Keratinocyte (primary cell): ENCODE data around the gene ADAMTS16. TPM values are rescaled to one million over a fixed set of nuclear protein-coding genes. Genes with fewer than 3 reads are reported as not detected.

Experiments
- DNase-seq: peaks from one replicate; pipeline ENCODE4 v3.0.0-alpha.2; 2011; ENCODE audit warnings: low read depth, missing footprints, low spot score
- FAIRE-seq: peaks from 2 replicates; lab custom pipeline; 2011; peaks lifted over from hg19 to GRCh38; lab: Jason Lieb, UNC
- H2AFZ ChIP-seq: 2 replicates; pipeline ENCODE4 v1.6.0; 2012; ENCODE audit warnings: low read length, control low read depth, inconsistent platforms; ENCODE audit not compliant: control insufficient read depth
- H3K27ac ChIP-seq: 2 replicates; pipeline ENCODE4 v1.5.1; 2011; ENCODE audit warnings: low read length; ENCODE audit not compliant: control insufficient read depth, insufficient read depth
- H3K27me3 ChIP-seq: 3 replicates; pipeline ENCODE4 v1.6.0; 2011; ENCODE audit warnings: low read length; ENCODE audit not compliant: control insufficient read depth, insufficient read depth; ENCODE audit errors: extremely low read depth
- H3K36me3 ChIP-seq, 2 experiments: 2 replicates in 1 of 2; 3 replicates in 1 of 2; pipeline ENCODE4 v1.5.1; 2011; ENCODE audit warnings: low read length in 2 of 2, mild to moderate bottlenecking in 1 of 2; ENCODE audit not compliant: control insufficient read depth in 2 of 2, insufficient read depth in 2 of 2; ENCODE audit errors: extremely low read depth in 1 of 2
- H3K4me1 ChIP-seq: 3 replicates; pipeline ENCODE4 v1.5.1; 2011; ENCODE audit warnings: low read length; ENCODE audit not compliant: control insufficient read depth, insufficient read depth; ENCODE audit errors: extremely low read depth
- H3K4me2 ChIP-seq: 3 replicates; pipeline ENCODE4 v1.6.0; 2011; ENCODE audit warnings: low read depth, low read length; ENCODE audit not compliant: control insufficient read depth, insufficient read depth; ENCODE audit errors: extremely low read depth
- H3K4me3 ChIP-seq, 3 experiments: fragments of 200-600 bp in 1 of 3; sonication (generic) in 1 of 3; 2 replicates in 2 of 3; 3 replicates in 1 of 3; pipeline ENCODE4 v1.5.1; 2011 to 2016; ENCODE audit warnings: low read length in 3 of 3, mild to moderate bottlenecking in 3 of 3, control low read depth in 2 of 3, inconsistent platforms in 1 of 3, low read depth in 1 of 3, mixed read lengths in 1 of 3, mixed run types in 1 of 3, moderate library complexity in 1 of 3; ENCODE audit not compliant: control insufficient read depth in 2 of 3, insufficient read depth in 2 of 3; ENCODE audit errors: extremely low read depth in 1 of 3
- H3K79me2 ChIP-seq: 2 replicates; pipeline ENCODE4 v1.6.0; 2012; ENCODE audit warnings: low read length; ENCODE audit not compliant: control insufficient read depth, insufficient read depth
- H3K9ac ChIP-seq: 3 replicates; pipeline ENCODE4 v1.6.0; 2011; ENCODE audit warnings: low read length; ENCODE audit not compliant: control insufficient read depth, insufficient read depth; ENCODE audit errors: extremely low read depth
- H3K9me1 ChIP-seq: 3 replicates; pipeline ENCODE4 v1.6.0; 2011; ENCODE audit warnings: low read length; ENCODE audit not compliant: control insufficient read depth, insufficient read depth; ENCODE audit errors: extremely low read depth
- H3K9me3 ChIP-seq: 2 replicates; pipeline ENCODE4 v1.5.1; 2012; ENCODE audit warnings: low read depth, low read length; ENCODE audit not compliant: control insufficient read depth
- H4K20me1 ChIP-seq: 3 replicates; pipeline ENCODE4 v1.6.0; 2011; ENCODE audit warnings: low read length; ENCODE audit not compliant: control insufficient read depth, insufficient read depth; ENCODE audit errors: extremely low read depth
- EZH2 ChIP-seq: IDR thresholded peaks from one replicate; pipeline ENCODE4 v1.6.1; 2012; ENCODE audit warnings: inconsistent platforms, mild to moderate bottlenecking, low read length, moderate library complexity
- dilution Hi-C: fragments of 300-500 bp; cut with MboI; formaldehyde crosslinking; loops from one replicate; pipeline ENCODE4 v1.7.0; 2020; ENCODE audit warnings: low sequenced_read_pairs; ENCODE audit not compliant: extremely low pct_ligation_motif_present
- polyA plus RNA-seq, 5 experiments: library from polyadenylated mRNA; depleted of rRNA in 3 of 5; stranded (reverse) in 3 of 5; stranded (forward) in 1 of 5; unstranded in 1 of 5; fragments of >200 nt; gene quantifications; 1 replicate in 1 of 5; 2 replicates in 3 of 5; 3 replicates in 1 of 5; pipeline versions ENCODE4 v1.2.1 to v1.2.3, GENCODE V29; 2011 to 2012; ENCODE audit warnings: missing spikeins in 2 of 5, low read depth in 1 of 5, low replicate concordance in 1 of 5
- TF ChIP-seq, protein P1 (sequence below), 3 experiments: IDR thresholded peaks in 1 of 3; conservative IDR thresholded peaks in 1 of 3; optimal IDR thresholded peaks in 1 of 3; 2 replicates in 2 of 3; 3 replicates in 1 of 3; pipeline versions ENCODE3 to v1.5.1; 2011; ENCODE audit warnings: low read length in 3 of 3, mild to moderate bottlenecking in 3 of 3, moderate library complexity in 2 of 3, control low read depth in 1 of 3, inconsistent platforms in 1 of 3; ENCODE audit not compliant: insufficient read depth in 2 of 3; ENCODE audit errors: extremely low read depth in 1 of 3

Gene ADAMTS16
- polyA plus RNA-seq, 1 donor (not counting 4 experiments of a cell fraction or from before 2014, with no cell fraction given): not detected

DNA sequence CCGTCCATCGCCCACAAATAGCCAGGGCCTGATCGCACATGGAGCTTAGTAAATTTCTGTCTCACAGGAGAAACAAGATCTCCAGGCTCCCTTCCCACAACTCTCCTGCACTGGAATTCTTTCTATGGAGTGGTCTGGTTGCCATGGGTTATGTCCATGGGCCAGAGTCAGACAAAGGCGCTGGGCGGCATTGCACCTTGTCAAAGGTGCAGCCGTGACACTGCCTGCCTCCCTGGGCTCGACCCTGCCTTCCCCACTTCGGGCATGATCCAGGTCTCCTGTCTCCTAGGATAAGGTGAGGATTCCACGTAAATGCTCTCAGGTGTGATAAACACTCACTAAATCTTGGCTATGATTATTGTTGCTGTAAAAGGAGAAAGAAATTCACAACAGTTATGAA, 130.0 kb downstream of the ADAMTS16 start:
- DNase-seq: no peak
- TF ChIP-seq EZH2: no peak
- TF ChIP-seq, protein P1, sequence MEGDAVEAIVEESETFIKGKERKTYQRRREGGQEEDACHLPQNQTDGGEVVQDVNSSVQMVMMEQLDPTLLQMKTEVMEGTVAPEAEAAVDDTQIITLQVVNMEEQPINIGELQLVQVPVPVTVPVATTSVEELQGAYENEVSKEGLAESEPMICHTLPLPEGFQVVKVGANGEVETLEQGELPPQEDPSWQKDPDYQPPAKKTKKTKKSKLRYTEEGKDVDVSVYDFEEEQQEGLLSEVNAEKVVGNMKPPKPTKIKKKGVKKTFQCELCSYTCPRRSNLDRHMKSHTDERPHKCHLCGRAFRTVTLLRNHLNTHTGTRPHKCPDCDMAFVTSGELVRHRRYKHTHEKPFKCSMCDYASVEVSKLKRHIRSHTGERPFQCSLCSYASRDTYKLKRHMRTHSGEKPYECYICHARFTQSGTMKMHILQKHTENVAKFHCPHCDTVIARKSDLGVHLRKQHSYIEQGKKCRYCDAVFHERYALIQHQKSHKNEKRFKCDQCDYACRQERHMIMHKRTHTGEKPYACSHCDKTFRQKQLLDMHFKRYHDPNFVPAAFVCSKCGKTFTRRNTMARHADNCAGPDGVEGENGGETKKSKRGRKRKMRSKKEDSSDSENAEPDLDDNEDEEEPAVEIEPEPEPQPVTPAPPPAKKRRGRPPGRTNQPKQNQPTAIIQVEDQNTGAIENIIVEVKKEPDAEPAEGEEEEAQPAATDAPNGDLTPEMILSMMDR (optimal IDR thresholded peaks at IDR 0.05 in 1 of 3, IDR thresholded peaks at IDR 0.05 in 1 of 3, conservative IDR thresholded peaks at IDR 0.05 in 1 of 3; ENCODE audit: extremely low read depth in 1 of 3, insufficient read depth in 2 of 3, low read length in 3 of 3): no peak
- no peak for FAIRE-seq
- dilution Hi-C loops: no loop called here
- Histone ChIP-seq H3K79me2 (no peaks in the 10 kb centered on the region), H3K4me3 (no peak overlapping the region), H3K36me3 (no peaks in the 10 kb centered on the region), H3K9me1 (no peaks in the 10 kb centered on the region), H3K27ac (no peak overlapping the region), H3K27me3 (no peaks in the 10 kb centered on the region), H3K4me1 (peaks cover 13% of the 10 kb centered on the region), H3K9ac (no peak overlapping the region), H3K4me2 (no peak overlapping the region), H3K9me3 (no peaks in the 10 kb centered on the region), H4K20me1 (no peaks in the 10 kb centered on the region), H2AFZ (no peak overlapping the region)

DNA sequence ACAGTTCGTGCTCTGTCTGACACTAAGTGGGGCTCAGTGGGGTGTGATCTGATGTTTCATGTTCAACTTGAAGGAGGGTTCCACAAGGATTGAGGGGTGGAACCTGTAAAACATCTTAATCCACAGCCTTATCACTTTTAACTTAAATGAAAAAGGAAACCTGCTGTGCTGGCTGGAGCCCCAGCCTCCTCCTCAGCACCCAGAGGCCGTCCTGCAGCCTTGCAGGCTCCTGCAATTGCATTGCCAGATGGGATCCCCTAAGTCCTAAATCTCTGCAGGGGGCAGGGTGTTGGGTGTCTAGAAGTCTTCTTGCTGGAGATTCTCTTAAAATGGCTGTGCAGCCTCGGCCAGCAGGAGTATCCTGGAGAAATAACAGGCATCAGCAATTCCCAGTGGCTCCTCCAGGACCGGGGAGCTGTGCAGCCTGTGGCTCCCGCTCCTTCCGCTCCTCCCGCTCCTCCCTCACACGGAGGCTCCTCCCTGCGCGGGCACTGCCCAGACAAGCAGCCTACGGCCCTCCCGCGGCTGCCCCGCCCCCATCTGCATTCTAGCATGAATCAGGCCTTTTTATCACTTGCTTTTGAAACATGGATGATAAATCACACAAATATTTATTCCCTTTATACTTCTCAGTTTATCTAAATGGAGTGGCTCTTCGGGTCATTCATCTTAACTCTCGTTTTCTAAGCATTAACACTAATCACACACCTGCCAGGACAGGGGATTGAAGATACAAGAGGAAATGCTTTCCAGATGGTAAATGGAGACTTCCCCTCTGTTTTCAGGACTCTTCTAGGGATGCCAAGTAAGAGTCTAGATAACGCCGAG, 131.0 kb downstream of the ADAMTS16 start:
- H3K9me1 ChIP-seq: no peaks in the 10 kb centered on the region
- peak overlapping the region; percentile 53 for H3K9ac ChIP-seq
- DNase-seq (peak; percentile 53), FAIRE-seq (peak; percentile 69)
- H3K4me3 ChIP-seq: peak overlapping the region; percentile 22 to 60 (median 59)
- no peak for TF ChIP-seq EZH2
- TF ChIP-seq, protein P1 (optimal IDR thresholded peaks at IDR 0.05 in 1 of 3, IDR thresholded peaks at IDR 0.05 in 1 of 3, conservative IDR thresholded peaks at IDR 0.05 in 1 of 3; ENCODE audit: extremely low read depth in 1 of 3, insufficient read depth in 2 of 3, low read length in 3 of 3): peak in 2 of 3 experiments; percentile 21 to 22
- peak overlapping the region; percentile 65 for H2AFZ ChIP-seq
- peak overlapping the region; percentile 89 for H3K4me2 ChIP-seq
- no peaks in the 10 kb centered on the region for H3K79me2 ChIP-seq
- dilution Hi-C loops: no loop called here
- peaks cover 13% of the 10 kb centered on the region for H3K4me1 ChIP-seq
- peak overlapping the region; percentile 76 for H3K27ac ChIP-seq
- H3K27me3 ChIP-seq: no peaks in the 10 kb centered on the region
- no peaks in the 10 kb centered on the region for H3K36me3 ChIP-seq
- no peaks in the 10 kb centered on the region for H3K9me3 ChIP-seq
- H4K20me1 ChIP-seq: no peaks in the 10 kb centered on the region
